Activated CD8-positive, alpha-beta T cell treated with anti-CD3 and anti-CD28 coated beads, Interleukin-2, amount 10 ng/mL, durations not matched to agents 7 days and 5 days (primary cell): ENCODE measurements around the gene TRIM38. TPM values are rescaled to one million over a fixed set of nuclear protein-coding genes. Genes with fewer than 3 reads are reported as not detected.

ENCODE experiments used
- ATAC-seq: fragments of 150-1000 bp; cut with Tn5 transposase; one replicate; pipeline ENCODE4 v1.10.0; 2021; ENCODE audit warnings: moderate library complexity
- CTCF ChIA-PET: fragments of 350-600 bp; sonication (Branson Sonifier 250); formaldehyde crosslinking; loops from one replicate; lab custom pipeline; 2021; ENCODE audit warnings: antibody characterized with exemption; lab: Charles Lee
- POLR2A ChIA-PET: fragments of 350-600 bp; sonication (Branson Sonifier 250); formaldehyde crosslinking; loops from one replicate; lab custom pipeline; 2021; ENCODE audit warnings: antibody characterized with exemption; lab: Charles Lee
- DNase-seq: peaks from one replicate; pipeline ENCODE4 v3.0.0-alpha.2; 2020
- H3K27ac Mint-ChIP-seq: one replicate; pipeline ENCODE4 v1.8.0; 2021; ENCODE audit warnings: mild to moderate bottlenecking, mixed read lengths
- H3K27me3 Mint-ChIP-seq: one replicate; pipeline ENCODE4 v1.8.0; 2021; ENCODE audit warnings: low read depth, mixed read lengths
- H3K36me3 Mint-ChIP-seq: one replicate; pipeline ENCODE4 v1.8.0; 2021; ENCODE audit warnings: low read depth, mixed read lengths
- H3K4me1 Mint-ChIP-seq: one replicate; pipeline ENCODE4 v1.8.0; 2021; ENCODE audit warnings: low read depth, mixed read lengths
- H3K4me3 Mint-ChIP-seq: one replicate; pipeline ENCODE4 v1.8.0; 2021; ENCODE audit warnings: mild to moderate bottlenecking, mixed read lengths
- H3K9me3 Mint-ChIP-seq: one replicate; pipeline ENCODE4 v1.8.0; 2022; ENCODE audit warnings: mixed read lengths; ENCODE audit not compliant: insufficient read depth
- total RNA-seq, 2 experiments: library from RNA; stranded (reverse); gene quantifications; one replicate each; pipeline ENCODE4 v1.2.3, GENCODE V29; 2021

TRIM38 gene
- total RNA-seq, 2 experiments from 2014 or later: 19.1 to 19.5 TPM

DNA sequence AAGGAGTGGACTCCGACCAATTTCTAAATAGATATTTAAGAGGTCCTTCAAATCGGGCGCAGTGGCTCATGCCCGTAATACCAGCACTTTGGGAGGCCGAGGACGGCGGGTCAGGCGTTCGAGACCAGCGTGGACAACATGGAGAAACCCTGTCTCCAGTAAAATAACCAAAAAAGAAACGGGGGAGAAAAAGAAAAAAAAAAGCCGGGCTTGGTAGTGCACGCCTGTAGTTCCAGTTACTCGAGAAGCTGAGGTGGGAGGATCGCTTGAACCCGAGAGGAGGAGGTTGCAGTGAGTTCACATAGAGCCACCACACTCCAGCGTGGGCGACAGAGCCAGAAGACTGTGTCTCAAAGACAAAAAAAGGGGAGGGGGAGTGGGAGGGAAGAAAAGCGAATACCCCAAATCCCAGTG, 71.3 kb downstream of the TRIM38 start:
- Mint-ChIP-seq H3K9me3 (no peaks in the 10 kb centered on the region), H3K4me3 (peak overlapping the region; percentile 93), H3K4me1 (peaks cover 56% of the 10 kb centered on the region), H3K36me3 (peaks cover 16% of the 10 kb centered on the region), H3K27me3 (no peaks in the 10 kb centered on the region), H3K27ac (peak overlapping the region; percentile 99)
- ATAC-seq: peak; percentile 3
- ChIA-PET POLR2A (interaction anchor here (0.7 to 19.5 kb wide), 20 partner anchors 12 to 1860 kb away, joined by 3 to 1951 read pairs (median 66); a partner anchor contains a TSS), CTCF (interaction anchor here (5.6 kb wide), 1 partner anchor 11 kb away, joined by 57 read pairs; a partner anchor contains a TSS)
- DNase-seq: peak; percentile 67

- Mint-ChIP-seq H3K27me3 (no peaks in the 10 kb centered on the region), H3K4me3 (peak overlapping the region; percentile 93), H3K4me1 (peaks cover 47% of the 10 kb centered on the region), H3K9me3 (no peaks in the 10 kb centered on the region), H3K27ac (peak overlapping the region; percentile 99), H3K36me3 (peaks cover 18% of the 10 kb centered on the region)
- no peak for ATAC-seq
- POLR2A ChIA-PET: interaction anchor here (1.0 to 19.5 kb wide), 11 partner anchors 11 to 1834 kb away, joined by 3 to 1951 read pairs (median 312); a partner anchor contains a TSS
- no peak for DNase-seq
- CTCF ChIA-PET: interaction anchor here (2.0 to 5.6 kb wide), 2 partner anchors 9 to 10 kb away, joined by 5 to 57 read pairs; a partner anchor contains a TSS
Measured at GRCh38 chr6:26034905-26035304, 72.3 kb downstream of the TRIM38 start.

Other genes starting within 250 kb of the TRIM38 start
- gene SLC17A4, start 208.1 kb upstream of the TRIM38 start, total RNA-seq: not detected
- gene SLC17A1, start 130.8 kb upstream of the TRIM38 start, total RNA-seq: not detected
- gene SLC17A3, start 88.6 kb upstream of the TRIM38 start, total RNA-seq: under 1 TPM; 0.21 to 0.55 TPM
- gene SLC17A2, start 32.1 kb upstream of the TRIM38 start, total RNA-seq: not detected
- gene HFE, start 124.6 kb downstream of the TRIM38 start, total RNA-seq: 1 to 10 TPM; 4.3 TPM